Panc1 (cell line): ENCODE measurements around the gene SMIM5. TPM values are rescaled to one million over a fixed set of nuclear protein-coding genes. Genes with fewer than 3 reads are reported as not detected.

ENCODE experiments used
- ATAC-seq: fragments of 200-7000 bp; cut with Tn5 transposase; 2 replicates; pipeline ENCODE4 v1.9.1; 2020; ENCODE audit warnings: mild to moderate bottlenecking, moderate library complexity
- BruUV-seq: library from RNA; stranded (reverse); fragments of 400-500 nt; replicated peaks from 2 replicates; lab custom pipeline; 2021; lab: Mats Ljungman, UMichigan
- CTCF ChIA-PET: fragments of 300-600 bp; sonication (Branson Sonifier 250); formaldehyde crosslinking; loops from one replicate; lab custom pipeline; 2022; ENCODE audit warnings: antibody characterized with exemption; lab: Charles Lee
- POLR2A ChIA-PET: fragments of 300-600 bp; sonication (Branson Sonifier 250); formaldehyde crosslinking; loops from one replicate; lab custom pipeline; 2022; ENCODE audit warnings: antibody characterized with exemption; lab: Charles Lee
- DNase-seq: peaks from one replicate; pipeline ENCODE4 v3.0.0-alpha.2; 2010; ENCODE audit warnings: low read depth, low spot score
- H3K27ac ChIP-seq: 2 replicates; pipeline ENCODE4 v1.5.1; 2011; ENCODE audit warnings: mild to moderate bottlenecking, low read length, inconsistent platforms
- H3K27me3 ChIP-seq: fragments of 200-500 bp; sonication (Bioruptor generic); 2 replicates; pipeline ENCODE4 v1.6.0; 2014; ENCODE audit warnings: low read length, inconsistent platforms; ENCODE audit not compliant: control insufficient read depth, insufficient read depth
- H3K36me3 ChIP-seq: fragments of 200-500 bp; sonication (Bioruptor generic); 2 replicates; pipeline ENCODE4 v1.5.1; 2014; ENCODE audit warnings: inconsistent platforms, mild to moderate bottlenecking, low read length, moderate library complexity; ENCODE audit not compliant: control insufficient read depth, insufficient read depth
- H3K4me1 ChIP-seq: 2 replicates; pipeline ENCODE4 v1.5.1; 2011; ENCODE audit warnings: inconsistent platforms, mild to moderate bottlenecking, low read length, moderate library complexity; ENCODE audit not compliant: control insufficient read depth, insufficient read depth
- H3K4me3 ChIP-seq, 2 experiments: 2 replicates each; pipeline ENCODE4 v1.5.1; 2011 to 2012; ENCODE audit warnings: low read depth in 2 of 2, low read length in 2 of 2, mild to moderate bottlenecking in 2 of 2, inconsistent platforms in 1 of 2, moderate library complexity in 1 of 2
- H3K9me3 ChIP-seq: fragments of 200-500 bp; sonication (Bioruptor generic); 2 replicates; pipeline ENCODE4 v1.5.1; 2014; ENCODE audit warnings: low read depth, mild to moderate bottlenecking, inconsistent platforms, low read length, moderate library complexity; ENCODE audit not compliant: control insufficient read depth, insufficient read depth
- POLR2AphosphoS5 ChIP-seq: IDR thresholded peaks from 2 replicates; pipeline ENCODE4 v1.6.1; 2012; ENCODE audit warnings: mild to moderate bottlenecking, low read depth, low read length, moderate library complexity
- SIN3A ChIP-seq: IDR thresholded peaks from 2 replicates; pipeline ENCODE4 v1.6.1; 2012; ENCODE audit warnings: low read depth, mild to moderate bottlenecking, low read length, moderate library complexity, borderline replicate concordance; ENCODE audit not compliant: insufficient read depth
- TCF7L2 ChIP-seq: IDR thresholded peaks from 2 replicates; pipeline ENCODE4 v1.6.1; 2011; ENCODE audit warnings: mild to moderate bottlenecking, low read depth, low read length, inconsistent platforms
- in situ Hi-C: cut with HindIII; loops from 2 replicates; pipeline ENCODE4 v1.10.0; 2016; ENCODE audit warnings: low sequenced_read_pairs, low pct_unique_long_range_greater_than_20kb
- intact Hi-C: fragments of 100-400 bp; cut with micrococcal nuclease; formaldehyde crosslinking; loops from one replicate; pipeline ENCODE4 v1.10.0; 2022; ENCODE audit not compliant: unreplicated experiment
- total RNA-seq: library from RNA; stranded (reverse); gene quantifications from one replicate; pipeline ENCODE4 v1.2.1, GENCODE V29; 2021; ENCODE audit not compliant: unreplicated experiment
- TF ChIP-seq, protein P1 (sequence below): fragments of 450-650 bp; IDR thresholded peaks from 2 replicates; pipeline ENCODE4 v1.5.1; 2017; ENCODE audit warnings: mild to moderate bottlenecking
- TF ChIP-seq, protein P2 (sequence below), 2 experiments: IDR thresholded peaks; 2 replicates each; pipeline ENCODE4 v1.6.1; 2011 to 2012; ENCODE audit warnings: low read depth in 2 of 2, control low read depth in 1 of 2, low read length in 1 of 2, mild to moderate bottlenecking in 1 of 2, moderate library complexity in 1 of 2; ENCODE audit not compliant: insufficient read depth in 1 of 2

Gene SMIM5
- total RNA-seq, 1 experiment from 2014 or later = 0.10 TPM

DNA sequence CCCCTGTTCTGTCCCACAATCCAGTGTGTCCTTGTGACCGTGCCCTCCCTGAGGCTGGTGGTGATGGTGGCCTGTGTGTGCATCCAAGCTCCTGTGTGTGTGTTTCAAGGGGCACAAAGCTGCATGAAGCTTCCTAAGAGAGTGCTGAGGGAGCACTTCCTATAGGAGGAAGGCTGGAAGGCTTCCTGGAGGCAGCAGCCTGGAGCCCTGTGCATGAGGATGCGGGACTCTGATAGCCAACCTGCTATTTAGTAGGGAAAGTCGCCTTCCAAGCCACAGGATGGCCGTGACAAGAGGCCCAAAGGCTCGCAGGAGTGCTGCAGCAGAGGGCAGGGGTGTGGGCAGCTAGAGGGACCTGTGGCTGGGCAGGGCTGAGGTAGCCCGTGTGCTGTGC, 37.3 kb upstream of the SMIM5 start:
- ATAC-seq (no peak), DNase-seq (no peak)
- Histone ChIP-seq H3K9me3 (no peaks in the 10 kb centered on the region), H3K27ac (no peak overlapping the region), H3K4me3 (no peak overlapping the region), H3K27me3 (no peaks in the 10 kb centered on the region), H3K4me1 (peaks cover 2% of the 10 kb centered on the region), H3K36me3 (no peaks in the 10 kb centered on the region)
- TF ChIP-seq, protein P1, sequence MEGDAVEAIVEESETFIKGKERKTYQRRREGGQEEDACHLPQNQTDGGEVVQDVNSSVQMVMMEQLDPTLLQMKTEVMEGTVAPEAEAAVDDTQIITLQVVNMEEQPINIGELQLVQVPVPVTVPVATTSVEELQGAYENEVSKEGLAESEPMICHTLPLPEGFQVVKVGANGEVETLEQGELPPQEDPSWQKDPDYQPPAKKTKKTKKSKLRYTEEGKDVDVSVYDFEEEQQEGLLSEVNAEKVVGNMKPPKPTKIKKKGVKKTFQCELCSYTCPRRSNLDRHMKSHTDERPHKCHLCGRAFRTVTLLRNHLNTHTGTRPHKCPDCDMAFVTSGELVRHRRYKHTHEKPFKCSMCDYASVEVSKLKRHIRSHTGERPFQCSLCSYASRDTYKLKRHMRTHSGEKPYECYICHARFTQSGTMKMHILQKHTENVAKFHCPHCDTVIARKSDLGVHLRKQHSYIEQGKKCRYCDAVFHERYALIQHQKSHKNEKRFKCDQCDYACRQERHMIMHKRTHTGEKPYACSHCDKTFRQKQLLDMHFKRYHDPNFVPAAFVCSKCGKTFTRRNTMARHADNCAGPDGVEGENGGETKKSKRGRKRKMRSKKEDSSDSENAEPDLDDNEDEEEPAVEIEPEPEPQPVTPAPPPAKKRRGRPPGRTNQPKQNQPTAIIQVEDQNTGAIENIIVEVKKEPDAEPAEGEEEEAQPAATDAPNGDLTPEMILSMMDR = no peak
- TF ChIP-seq POLR2AphosphoS5 (no peak), TCF7L2 (no peak), SIN3A (no peak)
- TF ChIP-seq, protein P2, sequence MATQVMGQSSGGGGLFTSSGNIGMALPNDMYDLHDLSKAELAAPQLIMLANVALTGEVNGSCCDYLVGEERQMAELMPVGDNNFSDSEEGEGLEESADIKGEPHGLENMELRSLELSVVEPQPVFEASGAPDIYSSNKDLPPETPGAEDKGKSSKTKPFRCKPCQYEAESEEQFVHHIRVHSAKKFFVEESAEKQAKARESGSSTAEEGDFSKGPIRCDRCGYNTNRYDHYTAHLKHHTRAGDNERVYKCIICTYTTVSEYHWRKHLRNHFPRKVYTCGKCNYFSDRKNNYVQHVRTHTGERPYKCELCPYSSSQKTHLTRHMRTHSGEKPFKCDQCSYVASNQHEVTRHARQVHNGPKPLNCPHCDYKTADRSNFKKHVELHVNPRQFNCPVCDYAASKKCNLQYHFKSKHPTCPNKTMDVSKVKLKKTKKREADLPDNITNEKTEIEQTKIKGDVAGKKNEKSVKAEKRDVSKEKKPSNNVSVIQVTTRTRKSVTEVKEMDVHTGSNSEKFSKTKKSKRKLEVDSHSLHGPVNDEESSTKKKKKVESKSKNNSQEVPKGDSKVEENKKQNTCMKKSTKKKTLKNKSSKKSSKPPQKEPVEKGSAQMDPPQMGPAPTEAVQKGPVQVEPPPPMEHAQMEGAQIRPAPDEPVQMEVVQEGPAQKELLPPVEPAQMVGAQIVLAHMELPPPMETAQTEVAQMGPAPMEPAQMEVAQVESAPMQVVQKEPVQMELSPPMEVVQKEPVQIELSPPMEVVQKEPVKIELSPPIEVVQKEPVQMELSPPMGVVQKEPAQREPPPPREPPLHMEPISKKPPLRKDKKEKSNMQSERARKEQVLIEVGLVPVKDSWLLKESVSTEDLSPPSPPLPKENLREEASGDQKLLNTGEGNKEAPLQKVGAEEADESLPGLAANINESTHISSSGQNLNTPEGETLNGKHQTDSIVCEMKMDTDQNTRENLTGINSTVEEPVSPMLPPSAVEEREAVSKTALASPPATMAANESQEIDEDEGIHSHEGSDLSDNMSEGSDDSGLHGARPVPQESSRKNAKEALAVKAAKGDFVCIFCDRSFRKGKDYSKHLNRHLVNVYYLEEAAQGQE (IDR thresholded peaks at IDR 0.05; ENCODE audit: insufficient read depth in 1 of 2, low read depth in 2 of 2, low read length in 1 of 2) = no peak
- POLR2A ChIA-PET = interaction anchor here (0.6 kb wide), 1 partner anchor 141 kb away, joined by 3 read pairs; no protein-coding TSS in a partner anchor
- in situ Hi-C loops (no loop called here), intact Hi-C loops (no loop called here)
- CTCF ChIA-PET = interaction anchor here (0.6 to 1.4 kb wide), 3 partner anchors 18 to 1138 kb away, joined by 3 to 5 read pairs (median 4); partner anchors contain the start of gene SMIM5
- no TSS peak for BruUV-seq

DNA sequence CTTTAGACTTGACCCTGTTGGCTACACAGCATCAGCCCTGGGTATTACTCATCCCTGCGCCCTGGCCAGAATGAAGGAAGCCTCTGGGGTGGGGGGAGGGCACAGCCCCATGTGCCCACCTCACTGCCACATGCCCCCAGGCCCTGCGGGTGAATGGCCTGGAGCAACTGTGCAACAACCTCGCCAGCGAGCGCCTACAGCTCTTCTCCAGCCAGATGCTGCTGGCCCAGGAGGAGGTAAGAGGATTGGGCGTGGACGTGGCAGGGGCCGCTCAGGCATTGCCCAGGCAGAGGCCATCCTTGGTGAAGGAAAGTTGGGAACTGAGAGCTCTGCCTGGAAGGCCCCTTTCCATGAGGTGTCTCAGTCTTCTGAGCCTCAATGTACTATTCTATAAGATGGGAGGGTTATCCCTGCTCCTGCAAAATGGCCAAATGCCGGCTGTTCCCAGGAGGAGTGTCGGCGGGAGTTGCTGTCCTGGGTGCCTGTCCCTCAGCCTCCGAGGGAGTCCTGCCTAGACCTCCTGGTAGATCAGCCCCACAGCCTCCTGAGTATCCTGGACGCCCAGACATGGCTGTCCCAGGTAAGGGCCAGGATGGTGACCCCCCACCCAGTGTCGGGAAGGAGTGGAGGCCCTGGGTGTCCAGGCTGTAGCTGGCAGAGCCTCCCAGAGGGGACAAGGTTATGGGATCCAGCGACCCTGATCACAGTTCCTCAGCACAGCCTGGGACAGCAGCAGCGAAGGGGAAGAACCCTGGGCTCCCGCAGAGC, 36.7 kb upstream of the SMIM5 start:
- H3K27ac ChIP-seq = no peak overlapping the region
- TF ChIP-seq POLR2AphosphoS5 (no peak), TCF7L2 (no peak), SIN3A (no peak)
- TF ChIP-seq, protein P1 = no peak
- TF ChIP-seq, protein P2 (IDR thresholded peaks at IDR 0.05; ENCODE audit: insufficient read depth in 1 of 2, low read depth in 2 of 2, low read length in 1 of 2) = no peak
- H3K9me3 ChIP-seq = no peaks in the 10 kb centered on the region
- H3K36me3 ChIP-seq = no peaks in the 10 kb centered on the region
- POLR2A ChIA-PET = interaction anchor here (0.6 kb wide), 1 partner anchor 142 kb away, joined by 3 read pairs; no protein-coding TSS in a partner anchor
- H3K4me1 ChIP-seq = peaks cover 2% of the 10 kb centered on the region
- CTCF ChIA-PET = interaction anchor here (0.8 to 1.4 kb wide), 2 partner anchors 17 to 1138 kb away, joined by 3 to 5 read pairs; no protein-coding TSS in a partner anchor
- no peaks in the 10 kb centered on the region for H3K27me3 ChIP-seq
- H3K4me3 ChIP-seq = no peak overlapping the region
- in situ Hi-C loops = no loop called here
- intact Hi-C loops = no loop called here
- BruUV-seq = no TSS peak
- DNase-seq = no peak
- ATAC-seq = no peak
